CD4-positive, alpha-beta T cell (primary cell): ENCODE results near the gene IZUMO1. TPM values are rescaled to one million over a fixed set of nuclear protein-coding genes. Genes with fewer than 3 reads are reported as not detected.

Source experiments
- ATAC-seq: fragments of 200-7000 bp; cut with Tn5 transposase; one replicate; pipeline ENCODE4 v1.10.0; 2022; ENCODE audit warnings: mild to moderate bottlenecking; ENCODE audit not compliant: poor library complexity
- CTCF ChIA-PET: fragments of 350-600 bp; sonication (Branson Sonifier 250); formaldehyde crosslinking; loops from one replicate; lab custom pipeline; 2021; ENCODE audit warnings: antibody characterized with exemption, inconsistent platforms; lab: Charles Lee
- POLR2A ChIA-PET: fragments of 350-600 bp; sonication (Branson Sonifier 250); formaldehyde crosslinking; loops from one replicate; lab custom pipeline; 2021; ENCODE audit warnings: antibody characterized with exemption, inconsistent platforms; lab: Charles Lee
- DNase-seq, 14 experiments: peaks; one replicate each; pipeline ENCODE4 v3.0.0-alpha.2; 2013 to 2020; ENCODE audit warnings: mixed read lengths in 2 of 14
- H3K27ac ChIP-seq, 2 donors: one replicate each; pipeline versions ENCODE4 v1.5.1 to v1.7.0; 2013; ENCODE audit warnings: low read length in 2 of 2, low read depth in 1 of 2, mild to moderate bottlenecking in 1 of 2
- H3K27me3 ChIP-seq, 2 experiments: 1 replicate in 1 of 2; 2 replicates in 1 of 2; pipeline versions ENCODE4 v1.6.1 to v1.7.0; 2013; ENCODE audit warnings: low read length in 2 of 2, control low read depth in 1 of 2, mild to moderate bottlenecking in 1 of 2, moderate library complexity in 1 of 2; ENCODE audit not compliant: insufficient read depth in 2 of 2, control insufficient read depth in 1 of 2
- H3K36me3 ChIP-seq: one replicate; pipeline ENCODE4 v1.6.1; 2013; ENCODE audit warnings: low read length, control low read depth; ENCODE audit not compliant: insufficient read depth
- H3K4me1 ChIP-seq: one replicate; pipeline ENCODE4 v1.6.1; 2013; ENCODE audit warnings: low read length, control low read depth; ENCODE audit not compliant: insufficient read depth
- H3K4me3 ChIP-seq: one replicate; pipeline ENCODE4 v1.5.1; 2013; ENCODE audit warnings: mild to moderate bottlenecking, low read length, moderate library complexity
- H3K9me3 ChIP-seq, 2 experiments: 1 replicate in 1 of 2; 2 replicates in 1 of 2; pipeline versions ENCODE4 v1.6.1 to v1.7.0; 2013; ENCODE audit warnings: low read length in 2 of 2, mild to moderate bottlenecking in 2 of 2, control low read depth in 1 of 2, moderate library complexity in 1 of 2; ENCODE audit not compliant: control insufficient read depth in 1 of 2, insufficient read depth in 1 of 2
- H3K27ac Mint-ChIP-seq: one replicate; pipeline ENCODE4 v1.8.0; 2020; ENCODE audit warnings: mixed read lengths
- H3K27me3 Mint-ChIP-seq: one replicate; pipeline ENCODE4 v1.8.0; 2021; ENCODE audit warnings: mixed read lengths
- H3K36me3 Mint-ChIP-seq: one replicate; pipeline ENCODE4 v1.8.0; 2021; ENCODE audit warnings: low read depth, mixed read lengths
- H3K4me1 Mint-ChIP-seq: one replicate; pipeline ENCODE4 v1.8.0; 2021; ENCODE audit warnings: low read depth, mixed read lengths
- H3K4me3 Mint-ChIP-seq: one replicate; pipeline ENCODE4 v1.8.0; 2020; ENCODE audit warnings: mild to moderate bottlenecking, mixed read lengths
- H3K9me3 Mint-ChIP-seq: one replicate; pipeline ENCODE4 v1.8.0; 2020; ENCODE audit warnings: mixed read lengths
- intact Hi-C, 2 experiments: fragments of 100-400 bp; cut with DNase I in 1 of 2; cut with micrococcal nuclease in 1 of 2; formaldehyde crosslinking; loops; one replicate each; pipeline versions ENCODE4 v1.15.1 to v1.9.0; 2023 to 2025; cut with DNase I, micrococcal nuclease
- total RNA-seq, 174 experiments: library from RNA in 2 of 174; stranded (reverse) in 2 of 174; gene quantifications; one replicate each; pipeline ENCODE4 v1.2.3 and lab custom pipeline; 2021 to 2026
- TF ChIP-seq, protein P1 (sequence below): fragments of 200-600 bp; IDR thresholded peaks from one replicate; pipeline ENCODE4 v1.8.0; 2022; ENCODE audit warnings: antibody characterized with exemption, mild to moderate bottlenecking

IZUMO1 gene
- total RNA-seq, 2 experiments from 2014 or later, result not detected

DNA sequence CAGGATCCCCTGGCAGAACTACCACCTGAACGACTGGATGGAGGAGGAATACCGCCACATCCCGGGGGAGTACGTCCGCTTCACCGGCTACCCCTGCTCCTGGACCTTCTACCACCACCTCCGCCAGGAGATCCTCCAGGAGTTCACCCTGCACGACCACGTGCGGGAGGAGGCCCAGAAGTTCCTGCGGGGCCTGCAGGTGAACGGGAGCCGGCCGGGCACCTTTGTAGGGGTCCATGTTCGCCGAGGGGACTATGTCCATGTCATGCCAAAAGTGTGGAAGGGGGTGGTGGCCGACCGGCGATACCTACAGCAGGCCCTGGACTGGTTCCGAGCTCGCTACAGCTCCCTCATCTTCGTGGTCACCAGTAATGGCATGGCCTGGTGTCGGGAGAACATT is 43.4 kb downstream of the IZUMO1 start:
- peaks cover 39% of the 10 kb centered on the region for H3K36me3 Mint-ChIP-seq
- peaks cover 0 to 2% of the 10 kb centered on the region in 2 experiments for H3K27me3 ChIP-seq
- H3K4me3 ChIP-seq, result no peak overlapping the region
- DNase-seq (no peak), ATAC-seq (no peak)
- CTCF ChIA-PET, result no interaction called here
- no peaks in the 10 kb centered on the region for H3K9me3 Mint-ChIP-seq
- TF ChIP-seq, protein P1, sequence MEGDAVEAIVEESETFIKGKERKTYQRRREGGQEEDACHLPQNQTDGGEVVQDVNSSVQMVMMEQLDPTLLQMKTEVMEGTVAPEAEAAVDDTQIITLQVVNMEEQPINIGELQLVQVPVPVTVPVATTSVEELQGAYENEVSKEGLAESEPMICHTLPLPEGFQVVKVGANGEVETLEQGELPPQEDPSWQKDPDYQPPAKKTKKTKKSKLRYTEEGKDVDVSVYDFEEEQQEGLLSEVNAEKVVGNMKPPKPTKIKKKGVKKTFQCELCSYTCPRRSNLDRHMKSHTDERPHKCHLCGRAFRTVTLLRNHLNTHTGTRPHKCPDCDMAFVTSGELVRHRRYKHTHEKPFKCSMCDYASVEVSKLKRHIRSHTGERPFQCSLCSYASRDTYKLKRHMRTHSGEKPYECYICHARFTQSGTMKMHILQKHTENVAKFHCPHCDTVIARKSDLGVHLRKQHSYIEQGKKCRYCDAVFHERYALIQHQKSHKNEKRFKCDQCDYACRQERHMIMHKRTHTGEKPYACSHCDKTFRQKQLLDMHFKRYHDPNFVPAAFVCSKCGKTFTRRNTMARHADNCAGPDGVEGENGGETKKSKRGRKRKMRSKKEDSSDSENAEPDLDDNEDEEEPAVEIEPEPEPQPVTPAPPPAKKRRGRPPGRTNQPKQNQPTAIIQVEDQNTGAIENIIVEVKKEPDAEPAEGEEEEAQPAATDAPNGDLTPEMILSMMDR, result no peak
- no peaks in the 10 kb centered on the region for H3K4me1 Mint-ChIP-seq
- H3K27me3 Mint-ChIP-seq, result peaks cover 8% of the 10 kb centered on the region
- POLR2A ChIA-PET, result no interaction called here
- H3K27ac Mint-ChIP-seq, result no peak overlapping the region
- no peak overlapping the region for H3K27ac ChIP-seq
- H3K4me1 ChIP-seq, result no peaks in the 10 kb centered on the region
- no peak overlapping the region for H3K4me3 Mint-ChIP-seq
- peaks cover 13% of the 10 kb centered on the region for H3K36me3 ChIP-seq
- intact Hi-C loops, result no loop called here
- no peaks in the 10 kb centered on the region for H3K9me3 ChIP-seq

DNA sequence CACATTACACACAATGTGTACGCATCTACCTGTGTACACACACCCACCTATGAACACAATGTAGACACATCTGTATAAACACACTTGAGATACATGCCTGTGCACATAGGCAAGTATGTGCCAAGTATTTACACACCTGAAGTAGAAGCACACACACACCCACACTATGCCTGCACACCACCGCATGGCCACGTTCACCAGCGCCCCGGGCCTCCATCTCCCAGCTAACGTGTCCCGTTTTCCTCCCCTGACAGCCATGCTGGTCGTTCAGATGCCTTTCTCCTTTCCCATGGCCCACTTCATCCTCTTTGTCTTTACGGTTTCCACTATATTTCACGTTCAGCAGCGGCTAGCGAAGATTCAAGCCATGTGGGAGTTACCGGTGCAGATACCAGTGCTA is 44.0 kb downstream of the IZUMO1 start:
- no peaks in the 10 kb centered on the region for H3K9me3 ChIP-seq
- POLR2A ChIA-PET, result no interaction called here
- H3K27me3 Mint-ChIP-seq, result peaks cover 8% of the 10 kb centered on the region
- H3K4me1 Mint-ChIP-seq, result no peaks in the 10 kb centered on the region
- H3K36me3 Mint-ChIP-seq, result peaks cover 39% of the 10 kb centered on the region
- TF ChIP-seq, protein P1, result no peak
- H3K27ac Mint-ChIP-seq, result no peak overlapping the region
- ATAC-seq (no peak), DNase-seq (no peak)
- no peak overlapping the region for H3K27ac ChIP-seq
- peaks cover 13% of the 10 kb centered on the region for H3K36me3 ChIP-seq
- H3K4me3 ChIP-seq, result no peak overlapping the region
- H3K9me3 Mint-ChIP-seq, result no peaks in the 10 kb centered on the region
- H3K4me1 ChIP-seq, result no peaks in the 10 kb centered on the region
- no peak overlapping the region for H3K4me3 Mint-ChIP-seq
- H3K27me3 ChIP-seq, result peaks cover 0 to 2% of the 10 kb centered on the region in 2 experiments
- intact Hi-C loops, result no loop called here
- CTCF ChIA-PET, result no interaction called here

DNA sequence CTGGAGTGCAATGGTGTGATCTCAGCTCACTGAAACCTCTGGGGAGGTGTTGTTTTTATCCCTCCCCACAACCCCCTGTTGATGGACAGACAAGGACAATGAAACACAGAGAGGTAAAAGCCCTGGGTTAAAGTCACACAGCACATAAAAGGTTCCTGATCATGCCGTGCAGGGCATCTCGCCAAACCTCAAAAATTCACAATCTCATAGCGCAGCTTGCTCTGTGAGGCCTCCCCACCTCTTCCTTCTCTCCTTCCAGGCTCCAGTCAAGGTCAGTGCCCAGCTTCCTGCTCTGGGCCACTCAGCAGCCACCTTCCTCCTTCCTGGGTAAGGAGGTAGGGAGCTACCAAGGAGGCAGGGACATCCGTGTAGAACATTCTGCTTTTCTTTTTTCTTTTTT is 48.7 kb downstream of the IZUMO1 start:
- H3K27ac Mint-ChIP-seq, result no peak overlapping the region
- ChIA-PET CTCF (no interaction called here), POLR2A (interaction anchor here (1.1 kb wide), 1 partner anchor 17 kb away, joined by 3 read pairs; no protein-coding TSS in a partner anchor)
- Histone ChIP-seq H3K27ac (no peak overlapping the region), H3K27me3 (peaks cover 12 to 18% of the 10 kb centered on the region in 2 experiments), H3K4me3 (no peak overlapping the region), H3K4me1 (peaks cover 10% of the 10 kb centered on the region), H3K9me3 (no peaks in the 10 kb centered on the region), H3K36me3 (no peaks in the 10 kb centered on the region)
- DNase-seq (no peak), ATAC-seq (no peak)
- H3K9me3 Mint-ChIP-seq, result no peaks in the 10 kb centered on the region
- H3K36me3 Mint-ChIP-seq, result peaks cover 12% of the 10 kb centered on the region
- intact Hi-C loops, result no loop called here
- H3K27me3 Mint-ChIP-seq, result peaks cover 16% of the 10 kb centered on the region
- H3K4me3 Mint-ChIP-seq, result no peak overlapping the region
- TF ChIP-seq, protein P1, result no peak
- H3K4me1 Mint-ChIP-seq, result peaks cover 9% of the 10 kb centered on the region
